ENCODE results near the gene SMAP1. TPM values are rescaled to one million over a fixed set of nuclear protein-coding genes. Genes with fewer than 3 reads are reported as not detected.

SMAP1 gene
- total RNA-seq, 1 donor from 2014 or later: 32.1 TPM

DNA sequence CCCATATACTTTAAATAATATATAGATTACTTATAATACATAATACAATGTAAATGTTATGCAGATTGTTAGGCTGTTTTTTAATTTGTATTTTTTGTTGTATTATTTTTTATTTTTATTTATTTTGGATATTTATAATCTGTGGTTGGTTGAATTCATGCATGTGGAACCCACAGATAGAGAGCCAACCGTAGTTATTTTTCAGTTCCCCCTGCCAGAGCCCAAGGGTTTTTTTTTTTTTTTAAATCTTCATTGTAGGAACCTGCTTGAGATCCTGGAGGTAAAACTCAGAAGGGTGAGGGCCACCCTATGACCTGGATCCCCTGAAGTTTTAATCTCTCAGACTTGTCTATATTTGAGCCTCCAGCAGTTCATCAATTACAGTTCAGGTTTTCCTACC, 156.0 kb downstream of the SMAP1 start:
- H3K27ac ChIP-seq (replicated peaks): no peak overlapping the region
- DNase-seq: no peak
- H3K4me1 ChIP-seq: peaks cover 14% of the 10 kb centered on the region
- TF ChIP-seq, protein P1, sequence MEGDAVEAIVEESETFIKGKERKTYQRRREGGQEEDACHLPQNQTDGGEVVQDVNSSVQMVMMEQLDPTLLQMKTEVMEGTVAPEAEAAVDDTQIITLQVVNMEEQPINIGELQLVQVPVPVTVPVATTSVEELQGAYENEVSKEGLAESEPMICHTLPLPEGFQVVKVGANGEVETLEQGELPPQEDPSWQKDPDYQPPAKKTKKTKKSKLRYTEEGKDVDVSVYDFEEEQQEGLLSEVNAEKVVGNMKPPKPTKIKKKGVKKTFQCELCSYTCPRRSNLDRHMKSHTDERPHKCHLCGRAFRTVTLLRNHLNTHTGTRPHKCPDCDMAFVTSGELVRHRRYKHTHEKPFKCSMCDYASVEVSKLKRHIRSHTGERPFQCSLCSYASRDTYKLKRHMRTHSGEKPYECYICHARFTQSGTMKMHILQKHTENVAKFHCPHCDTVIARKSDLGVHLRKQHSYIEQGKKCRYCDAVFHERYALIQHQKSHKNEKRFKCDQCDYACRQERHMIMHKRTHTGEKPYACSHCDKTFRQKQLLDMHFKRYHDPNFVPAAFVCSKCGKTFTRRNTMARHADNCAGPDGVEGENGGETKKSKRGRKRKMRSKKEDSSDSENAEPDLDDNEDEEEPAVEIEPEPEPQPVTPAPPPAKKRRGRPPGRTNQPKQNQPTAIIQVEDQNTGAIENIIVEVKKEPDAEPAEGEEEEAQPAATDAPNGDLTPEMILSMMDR (IDR thresholded peaks at IDR 0.05; ENCODE audit: borderline replicate concordance): no peak
- intact Hi-C loops (cut with micrococcal nuclease): no loop called here
- no peaks in the 10 kb centered on the region for H3K27me3 ChIP-seq (ENCODE audit: low read depth)
- peaks cover 10% of the 10 kb centered on the region for H3K9me3 ChIP-seq (replicated peaks)
- H3K36me3 ChIP-seq: no peaks in the 10 kb centered on the region
- H3K4me3 ChIP-seq: no peak overlapping the region

DNA sequence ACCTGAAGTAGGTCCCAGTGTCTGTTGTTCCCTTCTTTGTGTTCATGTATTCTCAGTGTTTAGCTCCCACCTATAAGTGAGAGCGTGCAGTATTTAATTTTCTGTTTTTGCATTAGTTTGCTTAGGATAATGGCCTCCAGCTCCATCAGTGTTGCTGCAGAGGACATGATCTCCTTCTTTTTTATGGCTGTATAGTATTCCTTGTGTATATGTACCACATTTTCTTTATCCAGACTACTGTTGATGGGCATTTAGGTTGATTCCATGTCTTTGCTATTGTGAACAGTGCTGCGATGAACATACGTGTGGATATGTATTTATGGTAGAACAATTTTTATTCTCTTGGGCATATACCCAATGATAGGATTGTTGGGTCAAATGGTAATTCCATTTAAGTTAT, 163.7 kb downstream of the SMAP1 start:
- Histone ChIP-seq H3K36me3 (no peaks in the 10 kb centered on the region), H3K4me1 (peaks cover 5% of the 10 kb centered on the region), H3K27ac (replicated peaks) (no peak overlapping the region), H3K9me3 (replicated peaks) (peaks cover 6% of the 10 kb centered on the region), H3K4me3 (no peak overlapping the region), H3K27me3 (ENCODE audit: low read depth) (no peaks in the 10 kb centered on the region)
- no peak for DNase-seq
- TF ChIP-seq, protein P1 (IDR thresholded peaks at IDR 0.05; ENCODE audit: borderline replicate concordance): no peak
- intact Hi-C loops (cut with micrococcal nuclease): no loop called here

DNA sequence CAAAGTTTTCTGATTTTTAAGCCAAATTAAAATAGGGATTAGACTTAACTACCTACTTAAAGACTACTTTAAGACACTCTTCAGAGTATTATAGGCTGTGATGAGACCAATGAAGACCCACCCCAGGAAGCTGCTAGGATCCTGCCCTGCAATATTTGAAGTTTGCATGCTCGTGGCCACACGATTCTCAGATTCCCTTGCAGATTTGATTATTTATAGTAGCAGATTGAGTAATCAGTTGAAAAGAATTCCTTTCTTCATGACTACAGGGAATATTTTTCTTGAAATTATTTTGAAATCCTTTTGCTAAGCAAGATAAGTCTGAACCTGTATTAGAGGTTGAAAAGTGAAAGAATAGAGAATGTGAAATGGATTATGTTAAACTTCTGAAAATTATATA, 166.8 kb downstream of the SMAP1 start:
- peaks cover 8% of the 10 kb centered on the region for H3K4me1 ChIP-seq
- no peak overlapping the region for H3K4me3 ChIP-seq
- no peaks in the 10 kb centered on the region for H3K27me3 ChIP-seq (ENCODE audit: low read depth)
- TF ChIP-seq, protein P1 (IDR thresholded peaks at IDR 0.05; ENCODE audit: borderline replicate concordance): no peak
- H3K27ac ChIP-seq (replicated peaks): no peak overlapping the region
- peaks cover 6% of the 10 kb centered on the region for H3K9me3 ChIP-seq (replicated peaks)
- intact Hi-C loops (cut with micrococcal nuclease): no loop called here
- no peaks in the 10 kb centered on the region for H3K36me3 ChIP-seq
- DNase-seq: no peak

DNA sequence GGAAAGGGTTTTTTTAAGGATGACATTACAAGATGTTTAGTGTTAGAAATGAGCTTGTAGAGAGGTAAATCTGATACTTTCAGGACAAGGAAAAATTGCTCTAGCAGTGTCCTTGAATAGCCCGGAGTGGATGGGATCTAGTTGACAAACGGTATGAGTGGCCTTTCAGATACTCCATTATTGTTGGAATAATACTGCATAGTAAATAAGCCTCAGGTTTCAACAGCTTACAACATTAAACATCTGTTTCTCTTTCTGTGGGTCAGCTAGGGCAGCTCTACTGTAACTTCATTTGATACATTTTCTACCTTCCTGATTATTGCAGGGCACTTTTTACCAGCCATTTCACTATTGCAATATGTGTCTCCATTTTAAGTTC, 171.2 kb downstream of the SMAP1 start:
- Histone ChIP-seq H3K27me3 (ENCODE audit: low read depth) (no peaks in the 10 kb centered on the region), H3K27ac (replicated peaks) (no peak overlapping the region), H3K4me1 (peaks cover 8% of the 10 kb centered on the region), H3K9me3 (replicated peaks) (no peaks in the 10 kb centered on the region), H3K36me3 (no peaks in the 10 kb centered on the region), H3K4me3 (no peak overlapping the region)
- TF ChIP-seq, protein P1 (IDR thresholded peaks at IDR 0.05; ENCODE audit: borderline replicate concordance): no peak
- intact Hi-C loops (cut with micrococcal nuclease): no loop called here
- no peak for DNase-seq

DNA sequence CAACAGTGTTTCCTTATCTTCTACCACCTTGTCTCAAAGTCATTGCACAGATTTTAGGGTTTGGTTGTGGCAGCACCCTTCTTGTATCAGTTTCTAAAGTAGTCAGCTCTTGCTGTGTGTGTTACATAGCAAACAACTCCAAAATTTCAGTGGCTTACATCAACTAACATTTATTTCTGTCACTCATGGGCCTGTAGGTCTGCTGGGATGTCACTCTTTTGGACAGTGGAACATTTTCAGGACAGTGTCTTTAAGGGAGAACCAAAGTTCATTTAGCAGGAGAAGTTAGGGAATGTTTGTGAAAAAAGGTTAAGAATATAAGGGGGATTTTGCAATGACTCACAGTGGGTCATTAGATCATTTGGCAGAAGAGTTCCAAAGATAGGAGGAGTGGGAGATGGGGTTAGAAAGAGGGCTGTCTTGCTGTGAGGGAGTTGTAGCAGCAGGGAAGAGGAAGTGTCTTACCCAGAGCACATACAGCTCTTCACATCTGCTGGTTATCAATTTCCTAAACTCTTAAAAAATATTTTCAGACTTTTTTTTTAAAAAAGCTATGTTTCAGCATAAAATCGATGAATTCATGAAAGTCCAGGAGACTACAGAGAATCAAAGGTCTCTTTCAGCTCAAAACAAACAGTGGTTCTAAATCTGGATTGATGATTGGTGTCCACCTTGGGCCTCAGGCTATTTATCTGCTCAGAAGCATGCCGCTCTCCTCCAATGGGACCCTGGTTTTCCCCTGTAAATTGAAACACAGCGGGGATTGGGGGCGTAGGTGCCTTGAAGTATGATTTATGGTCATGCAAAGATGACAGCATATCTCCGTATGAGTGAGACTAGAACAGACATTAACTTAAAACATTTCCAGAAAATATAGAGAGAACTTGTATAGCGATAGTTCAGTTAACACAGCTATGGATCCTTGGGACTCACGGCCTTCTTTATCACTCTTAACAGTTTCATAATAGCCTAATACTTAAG, 171.9 kb downstream of the SMAP1 start:
- Histone ChIP-seq H3K27ac (replicated peaks) (no peak overlapping the region), H3K36me3 (no peaks in the 10 kb centered on the region), H3K4me1 (peaks cover 5% of the 10 kb centered on the region), H3K4me3 (no peak overlapping the region), H3K9me3 (replicated peaks) (no peaks in the 10 kb centered on the region), H3K27me3 (ENCODE audit: low read depth) (no peaks in the 10 kb centered on the region)
- DNase-seq: no peak
- TF ChIP-seq, protein P1 (IDR thresholded peaks at IDR 0.05; ENCODE audit: borderline replicate concordance): no peak
- intact Hi-C loops (cut with micrococcal nuclease): no loop called here

Data from left ventricle myocardium inferior (tissue), 1 donor.